SK-N-DZ (cell line): ENCODE measurements around the gene RUBCNL.

ENCODE experiments used
- DNase-seq: peaks from one replicate; pipeline ENCODE4 v3.0.0-alpha.2; 2015; ENCODE audit warnings: low spot score

The RUBCNL gene

GRCh38 chr13:46342538-46342937 is 44.5 kb downstream of the RUBCNL start:
- DNase-seq = no peak

DNA sequence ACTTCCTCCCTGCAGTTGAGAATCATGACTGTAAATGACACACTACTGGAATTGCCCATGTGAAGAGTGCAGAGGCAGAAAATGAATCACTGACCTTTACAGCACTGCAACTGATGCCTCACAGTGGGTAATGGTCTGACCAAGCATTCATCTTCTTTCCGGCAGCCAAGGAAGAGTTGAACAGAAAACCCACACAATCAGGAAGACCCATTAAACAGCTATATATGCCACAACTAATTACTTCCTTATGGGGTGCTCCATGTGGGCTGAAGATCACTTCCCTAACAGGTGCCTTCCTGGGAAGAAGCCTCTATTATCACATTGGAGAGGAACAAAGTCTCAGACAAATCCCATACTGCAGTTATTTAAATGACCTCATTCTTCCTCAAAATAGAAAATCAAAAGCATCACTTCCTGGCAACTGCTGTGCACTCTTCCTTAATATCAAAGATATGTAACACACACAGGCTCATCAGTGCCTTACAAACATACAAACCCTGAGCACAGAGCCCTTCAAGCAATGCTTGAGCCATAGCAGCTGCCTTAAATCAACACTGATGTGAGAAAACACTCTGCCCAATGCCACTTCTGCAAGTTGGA is 45.8 kb downstream of the RUBCNL start:
- no peak for DNase-seq

DNA sequence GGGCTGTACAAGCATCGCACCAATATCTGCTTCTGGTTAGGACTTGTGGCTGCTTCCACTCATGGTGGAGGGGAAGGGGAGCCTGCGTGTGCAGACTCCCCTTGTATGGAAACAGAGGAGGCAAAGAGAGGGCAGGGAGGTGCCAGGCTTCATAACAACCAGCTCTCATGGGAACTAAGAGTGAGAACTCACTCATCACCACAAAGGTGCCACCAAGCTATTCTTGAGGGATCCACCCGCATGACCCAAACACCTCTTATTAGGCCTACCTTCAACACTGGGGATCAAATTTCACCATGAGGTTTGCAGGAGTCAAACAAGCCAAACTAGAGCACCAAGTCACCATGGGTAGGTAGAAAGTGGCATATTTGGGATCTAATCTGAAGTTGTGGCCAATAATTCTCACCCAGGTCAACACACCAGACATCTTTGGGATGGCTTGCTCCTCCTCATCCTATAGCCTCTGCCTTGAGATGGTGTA is 46.4 kb downstream of the RUBCNL start:
- DNase-seq = no peak

- no peak for DNase-seq
These were observed 47.0 kb downstream of the RUBCNL start for GRCh38 chr13:46340011-46340410.

GRCh38 chr13:46339035-46339666 is 47.9 kb downstream of the RUBCNL start:
- DNase-seq = no peak

GRCh38 chr13:46337700-46338099 is 49.4 kb downstream of the RUBCNL start:
- DNase-seq = no peak

- DNase-seq = no peak
These were observed 52.8 kb downstream of the RUBCNL start for GRCh38 chr13:46334035-46334822.

DNA sequence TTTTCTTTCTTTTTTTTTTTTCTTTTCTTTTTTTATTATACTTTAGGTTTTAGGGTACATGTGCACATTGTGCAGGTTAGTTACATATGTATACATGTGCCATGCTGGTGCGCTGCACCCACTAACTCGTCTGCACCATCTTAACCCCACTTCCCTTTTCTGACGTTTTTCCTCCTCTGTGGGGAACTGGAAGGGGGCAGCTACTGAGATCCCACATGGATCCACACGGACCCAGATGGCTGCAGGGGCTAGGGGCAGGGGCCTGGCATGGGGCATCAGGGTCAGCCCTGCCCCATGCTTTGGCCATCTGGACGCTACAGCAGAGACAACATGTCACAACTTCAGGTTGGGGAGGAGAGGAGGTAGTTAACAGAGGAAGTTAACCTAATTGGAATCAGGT is 54.3 kb downstream of the RUBCNL start:
- DNase-seq = no peak

DNA sequence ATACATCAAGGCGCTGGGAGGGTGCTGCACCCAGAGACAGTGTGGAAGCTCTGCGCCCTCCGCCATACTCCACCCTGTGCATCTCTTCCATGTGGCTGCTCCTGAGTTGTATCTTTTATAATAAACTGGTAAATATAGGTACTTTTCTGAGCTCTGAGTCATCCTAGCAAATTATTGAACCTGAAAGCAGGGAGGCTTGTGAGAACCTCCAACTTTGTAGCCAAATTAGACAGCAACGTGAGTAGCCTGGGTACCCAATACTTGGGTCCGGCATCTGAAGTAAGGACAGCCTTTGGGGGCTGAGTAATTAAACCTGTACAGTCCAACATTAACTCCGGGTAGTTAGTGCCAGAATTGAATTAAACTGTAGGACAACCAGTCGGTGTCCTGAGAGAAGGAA is 57.4 kb downstream of the RUBCNL start:
- no peak for DNase-seq

DNA sequence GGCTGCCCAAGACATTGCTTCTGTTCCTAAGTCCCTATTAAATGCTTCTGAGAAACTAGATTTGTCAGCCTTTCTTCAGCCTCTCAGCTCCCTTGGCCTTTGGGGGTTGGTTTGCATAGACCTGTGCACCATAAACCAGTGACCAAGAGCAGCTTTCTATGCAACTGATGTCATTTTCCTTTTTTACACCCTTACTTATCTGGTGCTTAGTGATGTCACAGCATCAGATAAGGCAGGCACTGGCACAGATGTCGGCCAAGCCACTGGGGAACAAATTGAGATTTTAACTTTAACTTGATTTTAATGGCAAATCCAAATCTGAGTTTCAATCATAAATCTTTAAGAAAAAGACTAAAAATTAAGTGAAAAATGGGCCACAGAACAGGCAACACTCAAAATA is 59.8 kb downstream of the RUBCNL start:
- DNase-seq = peak; percentile 27

DNA sequence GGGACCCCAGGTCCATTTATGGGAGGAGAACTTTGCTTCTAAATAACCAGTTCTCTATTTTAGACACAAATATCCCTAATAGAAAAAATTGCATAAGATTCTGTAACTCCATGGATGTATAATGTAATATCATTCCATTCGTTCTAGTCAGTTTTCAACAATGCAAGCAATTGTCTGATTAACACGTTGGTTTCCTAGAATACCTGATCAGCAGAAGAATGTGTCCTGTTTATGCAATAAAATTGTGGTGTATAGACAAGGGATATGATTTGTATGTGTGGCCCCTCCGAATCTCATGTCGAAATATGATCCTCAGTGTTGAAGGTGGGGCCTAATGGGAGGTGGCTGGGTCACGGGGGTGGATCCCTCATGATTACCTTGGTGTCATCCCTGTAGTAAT is 62.1 kb downstream of the RUBCNL start:
- no peak for DNase-seq

- peak; percentile 78 for DNase-seq
These were observed 65.4 kb downstream of the RUBCNL start for GRCh38 chr13:46321494-46322225.

DNA sequence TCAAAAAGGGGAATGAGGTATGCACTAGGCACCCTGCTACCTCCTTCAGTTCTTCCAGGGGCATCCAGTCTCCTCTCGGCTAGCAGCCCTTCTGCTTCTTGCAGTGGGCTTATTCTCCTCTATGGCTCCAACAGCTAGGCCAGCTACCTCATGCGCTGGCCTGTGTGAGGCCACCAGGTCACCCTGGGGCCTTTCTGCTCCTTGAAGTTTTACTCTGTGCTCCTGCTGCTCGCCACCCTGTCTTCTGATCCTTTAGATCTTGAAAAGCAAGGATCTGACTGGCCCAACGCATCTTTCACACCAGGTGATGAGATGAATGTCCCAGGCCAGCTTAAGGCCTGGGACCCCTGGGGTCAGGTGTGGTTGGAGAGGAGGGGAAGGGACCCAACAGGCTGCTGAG is 66.2 kb downstream of the RUBCNL start:
- peak; percentile 21 for DNase-seq

- DNase-seq = no peak
These were observed 66.6 kb downstream of the RUBCNL start for GRCh38 chr13:46320406-46320805.

GRCh38 chr13:46318986-46319385 is 68.1 kb downstream of the RUBCNL start:
- no peak for DNase-seq

GRCh38 chr13:46317120-46317519 is 69.9 kb downstream of the RUBCNL start:
- DNase-seq = no peak

- no peak for DNase-seq
These were observed 71.5 kb downstream of the RUBCNL start for GRCh38 chr13:46315491-46316075.

DNA sequence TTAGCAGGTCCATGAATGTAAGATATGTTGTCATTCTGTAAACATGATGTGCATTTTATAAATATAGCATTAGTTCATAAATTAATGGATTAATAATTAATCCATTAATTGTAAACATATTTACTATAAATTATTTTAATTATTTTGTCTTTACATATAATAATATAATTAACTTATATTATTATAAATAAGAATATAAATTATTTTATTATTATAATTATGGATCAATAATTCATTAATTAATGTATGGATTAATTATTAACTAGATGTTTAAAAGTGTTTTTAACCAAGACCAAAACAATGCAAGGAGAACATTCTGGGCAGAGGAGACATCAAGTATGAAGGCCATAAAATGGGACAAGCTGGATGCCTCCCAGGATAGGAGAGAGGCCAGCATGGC is 72.0 kb downstream of the RUBCNL start:
- DNase-seq = no peak

DNA sequence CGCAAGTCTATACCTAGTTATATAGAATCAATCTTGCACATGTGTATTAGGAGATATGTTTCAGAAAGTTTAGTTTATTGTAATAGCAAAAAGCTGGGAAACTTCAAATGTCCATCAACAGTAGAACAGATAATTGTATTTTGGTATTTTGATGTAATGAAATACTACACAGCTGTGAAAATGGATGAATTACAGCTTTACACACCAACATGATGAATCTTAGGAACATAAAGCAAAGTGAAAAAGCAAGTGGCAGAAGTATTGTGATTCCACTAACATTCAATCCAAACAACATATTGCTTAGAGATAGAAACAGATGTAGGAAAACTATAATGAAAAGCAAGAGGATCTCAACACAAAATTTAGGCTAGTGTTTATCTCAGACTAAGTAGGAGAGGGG is 72.5 kb downstream of the RUBCNL start:
- DNase-seq = no peak

GRCh38 chr13:46313432-46314257 is 73.4 kb downstream of the RUBCNL start:
- DNase-seq = no peak

GRCh38 chr13:46313024-46313423 is 74.0 kb downstream of the RUBCNL start:
- no peak for DNase-seq
